Left lung (tissue), 10 donors: ENCODE data around the gene CRAMP1. TPM values are rescaled to one million over a fixed set of nuclear protein-coding genes. Genes with fewer than 3 reads are reported as not detected.
A peak's percentile ranks its signal among the peaks of the same experiment; 100 is the strongest.

Source experiments
- ATAC-seq: fragments of 200-7000 bp; cut with Tn5 transposase; one replicate; pipeline ENCODE4 v1.9.1; 2020; ENCODE audit warnings: moderate library complexity
- DNase-seq, 4 donors: peaks; one replicate each; pipeline ENCODE4 v3.0.0-alpha.2; 2013 to 2020
- H3K27ac ChIP-seq, 2 donors: fragments of 200-600 bp; sonication (generic) in 1 of 2; one replicate each; pipeline versions ENCODE4 v1.5.0 to v1.8.0; 2020 to 2021
- H3K27me3 ChIP-seq, 2 donors: fragments of 200-600 bp; sonication (generic) in 1 of 2; one replicate each; pipeline versions ENCODE4 v1.5.0 to v1.8.0; 2020 to 2021
- H3K36me3 ChIP-seq, 2 donors: fragments of 200-600 bp; sonication (generic) in 1 of 2; one replicate each; pipeline versions ENCODE4 v1.5.0 to v1.8.0; 2020 to 2021
- H3K4me1 ChIP-seq, 2 donors: fragments of 200-600 bp; one replicate each; pipeline ENCODE4 v1.8.0; 2021
- H3K4me3 ChIP-seq, 2 donors: fragments of 200-600 bp; sonication (generic) in 1 of 2; one replicate each; pipeline versions ENCODE4 v1.5.0 to v1.8.0; 2020 to 2021; ENCODE audit warnings: mild to moderate bottlenecking in 1 of 2
- H3K9me3 ChIP-seq, 2 donors: fragments of 200-600 bp; sonication (generic) in 1 of 2; one replicate each; pipeline versions ENCODE4 v1.5.0 to v1.8.0; 2020 to 2021
- intact Hi-C, 2 donors: fragments of 100-400 bp; cut with DNase I; formaldehyde crosslinking; loops; one replicate each; pipeline versions ENCODE4 v1.11.2 to v1.14.2; 2022
- polyA plus RNA-seq, 6 donors: library from polyadenylated mRNA; unstranded; fragments of 120-200 nt; gene quantifications; one replicate each; pipeline ENCODE4 v1.2.1, GENCODE V29; 2013; ENCODE audit not compliant: insufficient read length in 6 of 6
- total RNA-seq, 2 donors: library from RNA; stranded (reverse); fragmentation: NEBNext Ultra II Directional; extraction: Animal tissue kit (Norgen Biotek cat#: 25700); gene quantifications; one replicate each; pipeline ENCODE4 v1.2.1, GENCODE V29; 2021
- TF ChIP-seq, protein P1 (sequence below), 2 donors: fragments of 200-600 bp; sonication (generic) in 1 of 2; IDR thresholded peaks; one replicate each; pipeline versions ENCODE4 v1.5.0 to v1.8.0; 2021; ENCODE audit warnings: antibody characterized with exemption in 2 of 2
- donor health status: DM: no; HTN: yes; CAD: no.
- donor health status: DM: no; HTN: no; CAD: no.

The CRAMP1 gene
- total and polyA plus RNA-seq, 8 donors = 17.3 to 33.0 (median 26.4) TPM

- ATAC-seq (peak; percentile 93), DNase-seq (peak; percentile 92 to 98 (median 96))
- Histone ChIP-seq H3K27me3 (no peaks in the 10 kb centered on the region), H3K27ac (peak within 1 kb of the TSS; percentile 89 to 96), H3K36me3 (peaks cover 0 to 25% of the 10 kb centered on the region in 2 donors), H3K9me3 (no peaks in the 10 kb centered on the region), H3K4me3 (peak within 1 kb of the TSS; percentile 75 to 91), H3K4me1 (peaks cover 15 to 34% of the 10 kb centered on the region in 2 donors)
- TF ChIP-seq, protein P1, sequence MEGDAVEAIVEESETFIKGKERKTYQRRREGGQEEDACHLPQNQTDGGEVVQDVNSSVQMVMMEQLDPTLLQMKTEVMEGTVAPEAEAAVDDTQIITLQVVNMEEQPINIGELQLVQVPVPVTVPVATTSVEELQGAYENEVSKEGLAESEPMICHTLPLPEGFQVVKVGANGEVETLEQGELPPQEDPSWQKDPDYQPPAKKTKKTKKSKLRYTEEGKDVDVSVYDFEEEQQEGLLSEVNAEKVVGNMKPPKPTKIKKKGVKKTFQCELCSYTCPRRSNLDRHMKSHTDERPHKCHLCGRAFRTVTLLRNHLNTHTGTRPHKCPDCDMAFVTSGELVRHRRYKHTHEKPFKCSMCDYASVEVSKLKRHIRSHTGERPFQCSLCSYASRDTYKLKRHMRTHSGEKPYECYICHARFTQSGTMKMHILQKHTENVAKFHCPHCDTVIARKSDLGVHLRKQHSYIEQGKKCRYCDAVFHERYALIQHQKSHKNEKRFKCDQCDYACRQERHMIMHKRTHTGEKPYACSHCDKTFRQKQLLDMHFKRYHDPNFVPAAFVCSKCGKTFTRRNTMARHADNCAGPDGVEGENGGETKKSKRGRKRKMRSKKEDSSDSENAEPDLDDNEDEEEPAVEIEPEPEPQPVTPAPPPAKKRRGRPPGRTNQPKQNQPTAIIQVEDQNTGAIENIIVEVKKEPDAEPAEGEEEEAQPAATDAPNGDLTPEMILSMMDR (IDR thresholded peaks at IDR 0.05) = peak; percentile 98 to 100
- intact Hi-C loops = no loop called here
Measured at GRCh38 chr16:1705688-1706385, 93.7 kb downstream of the CRAMP1 start, which contains the start of gene MAPK8IP3. TSS of gene MAPK8IP3 (plus strand) at chr16:1706195. CDS start at chr16:1706340, 145 bp downstream.

- intact Hi-C loops = no loop called here
- DNase-seq (no peak), ATAC-seq (peak; percentile 25)
- H3K4me1 ChIP-seq = peaks cover 15 to 34% of the 10 kb centered on the region in 2 donors
- peaks cover 0 to 19% of the 10 kb centered on the region in 2 donors for H3K36me3 ChIP-seq
- H3K4me3 ChIP-seq = peak overlapping the region; percentile 75 to 91
- no peaks in the 10 kb centered on the region for H3K27me3 ChIP-seq
- H3K27ac ChIP-seq = peak overlapping the region; percentile 89 to 96
- H3K9me3 ChIP-seq = no peaks in the 10 kb centered on the region
- TF ChIP-seq, protein P1 (IDR thresholded peaks at IDR 0.05) = no peak
Measured at GRCh38 chr16:1706386-1707192, 94.4 kb downstream of the CRAMP1 start.

DNA sequence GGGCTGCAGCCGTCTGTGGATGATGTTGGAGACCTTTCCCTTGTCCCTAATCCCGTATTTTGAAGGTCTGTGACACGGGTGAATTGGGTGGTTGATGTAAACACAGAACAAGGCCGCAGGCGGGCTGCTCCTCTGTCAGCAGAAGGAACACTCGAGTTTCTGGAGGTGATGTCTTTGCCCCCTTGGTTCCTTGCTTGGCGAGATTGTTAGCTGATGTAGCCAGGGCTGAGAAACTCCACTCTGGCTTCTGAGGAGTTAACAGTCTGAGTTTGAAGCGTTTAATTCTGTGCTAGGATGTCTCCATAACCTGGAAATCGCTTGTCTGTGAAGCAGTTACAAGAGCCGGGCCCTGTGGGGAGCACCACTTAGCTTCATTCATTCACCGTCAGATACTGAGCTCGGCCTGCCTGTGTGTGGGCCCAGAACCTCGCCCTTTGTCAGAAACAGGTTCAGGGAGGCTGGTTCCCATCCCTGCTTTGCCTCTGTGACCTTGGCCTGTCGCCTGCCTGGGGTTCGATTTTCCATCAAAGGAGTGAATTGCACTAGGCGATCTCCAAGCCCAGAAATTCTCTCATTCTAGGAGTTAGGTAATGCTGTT is 95.1 kb downstream of the CRAMP1 start:
- intact Hi-C loops = no loop called here
- DNase-seq (no peak), ATAC-seq (no peak)
- Histone ChIP-seq H3K27ac (peak overlapping the region in 1 of 2 donors; percentile 7), H3K4me1 (peaks cover 15 to 37% of the 10 kb centered on the region in 2 donors), H3K36me3 (peaks cover 0 to 17% of the 10 kb centered on the region in 2 donors), H3K4me3 (peak overlapping the region; percentile 75 to 91), H3K9me3 (no peaks in the 10 kb centered on the region), H3K27me3 (no peaks in the 10 kb centered on the region)
- TF ChIP-seq, protein P1 (IDR thresholded peaks at IDR 0.05) = no peak

DNA sequence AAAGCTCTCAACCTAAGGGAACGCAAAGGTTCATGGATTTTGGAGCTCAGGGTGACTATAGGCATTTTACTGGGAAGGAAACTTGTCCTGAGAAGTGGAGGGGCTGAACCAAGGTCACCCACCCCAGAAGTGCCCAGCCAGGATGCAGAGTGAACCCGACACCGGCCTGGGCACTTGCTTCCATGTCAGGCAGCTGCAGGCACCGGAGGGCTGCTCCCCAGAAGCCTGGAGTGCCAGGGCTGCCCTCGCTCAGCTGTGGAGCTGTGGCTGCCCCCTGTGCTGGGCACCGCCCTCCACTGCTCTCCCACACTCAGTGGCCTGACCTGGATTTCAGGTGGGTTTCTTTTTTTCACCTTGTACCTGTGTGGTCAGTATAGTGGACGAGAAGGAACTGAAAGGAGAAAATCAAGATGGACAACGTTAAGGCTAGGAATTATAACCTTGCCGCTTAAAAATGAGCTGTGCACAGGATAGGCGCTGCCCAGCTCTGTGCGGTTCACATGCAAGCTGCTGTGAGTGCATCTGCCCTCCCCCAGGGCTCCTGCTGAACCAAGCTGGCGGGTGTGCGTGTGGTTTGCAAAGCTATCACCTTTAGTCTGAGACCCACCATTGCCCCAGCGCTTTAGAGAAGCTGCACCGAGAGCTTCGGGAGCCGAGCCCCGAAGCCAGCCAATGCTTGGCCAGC is 96.1 kb downstream of the CRAMP1 start:
- peaks cover 0 to 11% of the 10 kb centered on the region in 2 donors for H3K36me3 ChIP-seq
- peaks cover 15 to 47% of the 10 kb centered on the region in 2 donors for H3K4me1 ChIP-seq
- no peak overlapping the region for H3K27ac ChIP-seq
- TF ChIP-seq, protein P1 (IDR thresholded peaks at IDR 0.05) = no peak
- intact Hi-C loops = no loop called here
- peak overlapping the region in 1 of 2 donors; percentile 91 for H3K4me3 ChIP-seq
- H3K9me3 ChIP-seq = no peaks in the 10 kb centered on the region
- no peak for ATAC-seq
- H3K27me3 ChIP-seq = no peaks in the 10 kb centered on the region
- DNase-seq = no peak
